Measurements from ENCODE around the gene TFIP11. TPM values are rescaled to one million over a fixed set of nuclear protein-coding genes. Genes with fewer than 3 reads are reported as not detected.

Gene TFIP11
- total and polyA plus RNA-seq, 10 donors, result 21.5 to 46.3 (median 41.2) TPM

- H3K36me3 ChIP-seq, result peaks cover 0 to 76% (median 71%) of the 10 kb centered on the region in 6 donors
- no peak overlapping the region for H3K4me3 ChIP-seq
- H3K4me1 ChIP-seq, result peaks cover 24 to 69% (median 39%) of the 10 kb centered on the region in 6 donors
- DNase-seq, result no peak
- intact Hi-C loops (cut with DNase I; ENCODE audit: low total_unique reads), result no loop called here
- no peak overlapping the region for H3K27ac ChIP-seq
- TF ChIP-seq POLR2A (IDR thresholded peaks at IDR 0.05) (no peak), POLR2AphosphoS5 (IDR thresholded peaks at IDR 0.05) (no peak), CTCF (IDR thresholded peaks at IDR 0.05 in 8 of 11, conservative IDR thresholded peaks at IDR 0.05 in 3 of 11) (no peak)
- no peaks in the 10 kb centered on the region for H3K27me3 ChIP-seq (replicated peaks in 1 of 7)
- no peaks in the 10 kb centered on the region for H3K9me3 ChIP-seq
Observed at GRCh38 chr22:26508148-26508547, 4.1 kb downstream of the TFIP11 start.

GRCh38 chr22:26503758-26504157 lies 8.5 kb downstream of the TFIP11 start:
- H3K27me3 ChIP-seq (replicated peaks in 1 of 7), result no peaks in the 10 kb centered on the region

GRCh38 chr22:26502688-26503561 lies 9.3 kb downstream of the TFIP11 start:
- TF ChIP-seq CTCF (IDR thresholded peaks at IDR 0.05 in 8 of 11, conservative IDR thresholded peaks at IDR 0.05 in 3 of 11) (peak; percentile 35 to 74 (median 57)), POLR2AphosphoS5 (IDR thresholded peaks at IDR 0.05) (peak in 2 of 3 donors; percentile 12 to 20), POLR2A (IDR thresholded peaks at IDR 0.05) (no peak)
- H3K4me1 ChIP-seq, result peaks cover 6 to 31% (median 16%) of the 10 kb centered on the region in 6 donors
- H3K9me3 ChIP-seq, result no peaks in the 10 kb centered on the region
- no peaks in the 10 kb centered on the region for H3K27me3 ChIP-seq (replicated peaks in 1 of 7)
- peak; percentile 84 for DNase-seq
- no peak overlapping the region for H3K4me3 ChIP-seq
- peaks cover 0 to 100% (median 99%) of the 10 kb centered on the region in 6 donors for H3K36me3 ChIP-seq
- H3K27ac ChIP-seq, result peak overlapping the region in 5 of 8 donors; percentile 39 to 75 (median 52)
- intact Hi-C loops (cut with DNase I; ENCODE audit: low total_unique reads), result no loop called here
- WGBS, 5 donors, result 11 to 21% (median 14%) methylated on average over 3 of the region's 3 CpGs

More at GRCh38 chr22:26503758-26504157, 8.5 kb downstream of the TFIP11 start:
- TF ChIP-seq POLR2A (IDR thresholded peaks at IDR 0.05) (no peak), CTCF (IDR thresholded peaks at IDR 0.05 in 8 of 11, conservative IDR thresholded peaks at IDR 0.05 in 3 of 11) (no peak), POLR2AphosphoS5 (IDR thresholded peaks at IDR 0.05) (no peak)
- DNase-seq, result no peak
- no peak overlapping the region for H3K4me3 ChIP-seq
- 28 to 62% (median 46%) methylated on average over 1 of the region's 1 CpG for WGBS, 5 donors
- peaks cover 0 to 100% (median 99%) of the 10 kb centered on the region in 6 donors for H3K36me3 ChIP-seq
- intact Hi-C loops (cut with DNase I; ENCODE audit: low total_unique reads), result no loop called here
- H3K27ac ChIP-seq, result peak overlapping the region in 4 of 8 donors; percentile 52 to 75 (median 58)
- H3K4me1 ChIP-seq, result peaks cover 6 to 38% (median 18%) of the 10 kb centered on the region in 6 donors
- no peaks in the 10 kb centered on the region for H3K9me3 ChIP-seq

GRCh38 chr22:26501996-26502395 lies 10.3 kb downstream of the TFIP11 start:
- TF ChIP-seq CTCF (IDR thresholded peaks at IDR 0.05 in 8 of 11, conservative IDR thresholded peaks at IDR 0.05 in 3 of 11) (no peak), POLR2AphosphoS5 (IDR thresholded peaks at IDR 0.05) (no peak), POLR2A (IDR thresholded peaks at IDR 0.05) (no peak)
- Histone ChIP-seq H3K4me3 (no peak overlapping the region), H3K36me3 (peaks cover 0 to 100% (median 99%) of the 10 kb centered on the region in 6 donors), H3K27ac (no peak overlapping the region), H3K4me1 (peaks cover 6 to 26% (median 16%) of the 10 kb centered on the region in 6 donors), H3K9me3 (no peaks in the 10 kb centered on the region), H3K27me3 (replicated peaks in 1 of 7) (no peaks in the 10 kb centered on the region)
- intact Hi-C loops (cut with DNase I; ENCODE audit: low total_unique reads), result no loop called here
- DNase-seq, result no peak
- WGBS, 5 donors, result 87 to 94% (median 90%) methylated on average over 2 of the region's 2 CpGs
